ENCODE measurements around the gene PCYT1A. TPM values are rescaled to one million over a fixed set of nuclear protein-coding genes. Genes with fewer than 3 reads are reported as not detected.

PCYT1A gene
- total and polyA plus RNA-seq, 12 donors, result 21.0 to 121 (median 102) TPM

DNA sequence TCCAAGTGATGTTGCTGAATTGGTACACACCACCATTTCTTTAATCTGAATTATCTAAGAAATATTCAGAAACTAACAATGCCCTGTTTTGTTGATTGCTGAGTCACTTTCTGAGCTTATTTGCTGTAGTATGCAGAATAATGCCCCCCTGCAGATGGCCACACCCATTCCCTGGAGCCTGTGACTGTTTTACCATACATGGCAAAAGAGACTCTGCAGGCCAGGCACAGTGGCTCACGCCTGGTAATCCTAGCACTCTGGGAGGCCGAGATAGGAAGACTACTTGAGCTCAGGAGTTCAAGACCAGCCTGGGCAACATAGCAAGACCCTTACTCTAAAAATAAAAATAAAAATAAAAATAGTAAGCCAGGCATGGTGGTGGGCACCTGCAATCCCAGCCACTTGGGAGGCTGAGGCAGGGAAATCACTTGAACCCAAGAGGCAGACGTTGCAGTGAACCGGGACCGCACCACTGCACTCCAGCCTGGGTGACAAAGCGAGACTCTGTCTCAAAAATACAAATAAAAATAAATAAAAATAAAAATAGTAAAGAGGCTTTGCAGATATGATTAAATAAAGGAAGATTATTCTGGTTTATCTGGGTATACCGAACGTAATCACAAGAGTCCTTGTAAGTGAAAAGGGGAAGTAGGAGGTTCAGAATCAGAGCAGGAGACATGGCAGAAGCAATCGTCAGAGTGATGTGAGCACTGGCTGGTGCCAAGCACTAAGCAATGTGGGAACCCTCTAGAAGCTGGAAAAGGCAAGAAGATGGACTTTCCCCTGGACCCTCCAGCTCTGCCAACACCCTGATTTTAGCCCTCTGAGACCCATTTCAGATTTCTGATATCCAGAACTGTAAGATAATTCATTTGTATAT lies 19.0 kb downstream of the PCYT1A start:
- TF ChIP-seq, protein P1, sequence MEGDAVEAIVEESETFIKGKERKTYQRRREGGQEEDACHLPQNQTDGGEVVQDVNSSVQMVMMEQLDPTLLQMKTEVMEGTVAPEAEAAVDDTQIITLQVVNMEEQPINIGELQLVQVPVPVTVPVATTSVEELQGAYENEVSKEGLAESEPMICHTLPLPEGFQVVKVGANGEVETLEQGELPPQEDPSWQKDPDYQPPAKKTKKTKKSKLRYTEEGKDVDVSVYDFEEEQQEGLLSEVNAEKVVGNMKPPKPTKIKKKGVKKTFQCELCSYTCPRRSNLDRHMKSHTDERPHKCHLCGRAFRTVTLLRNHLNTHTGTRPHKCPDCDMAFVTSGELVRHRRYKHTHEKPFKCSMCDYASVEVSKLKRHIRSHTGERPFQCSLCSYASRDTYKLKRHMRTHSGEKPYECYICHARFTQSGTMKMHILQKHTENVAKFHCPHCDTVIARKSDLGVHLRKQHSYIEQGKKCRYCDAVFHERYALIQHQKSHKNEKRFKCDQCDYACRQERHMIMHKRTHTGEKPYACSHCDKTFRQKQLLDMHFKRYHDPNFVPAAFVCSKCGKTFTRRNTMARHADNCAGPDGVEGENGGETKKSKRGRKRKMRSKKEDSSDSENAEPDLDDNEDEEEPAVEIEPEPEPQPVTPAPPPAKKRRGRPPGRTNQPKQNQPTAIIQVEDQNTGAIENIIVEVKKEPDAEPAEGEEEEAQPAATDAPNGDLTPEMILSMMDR (IDR thresholded peaks at IDR 0.05), result no peak
- no peak for DNase-seq
- intact Hi-C loops (cut with DNase I), result no loop called here
- 71 to 73% methylated on average over 9 of the region's 9 CpGs for WGBS, 2 donors
- Histone ChIP-seq H3K27ac (peak overlapping the region in 4 of 10 donors; percentile 13 to 64 (median 36)), H3K27me3 (no peaks in the 10 kb centered on the region), H3K4me3 (no peak overlapping the region), H3K4me1 (peaks cover 0 to 29% (median 10%) of the 10 kb centered on the region in 9 donors), H3K36me3 (peaks cover 0 to 86% (median 25%) of the 10 kb centered on the region in 9 donors), H3K9me3 (no peaks in the 10 kb centered on the region)
- peak in 1 of 8 donors; percentile 75 for ATAC-seq

DNA sequence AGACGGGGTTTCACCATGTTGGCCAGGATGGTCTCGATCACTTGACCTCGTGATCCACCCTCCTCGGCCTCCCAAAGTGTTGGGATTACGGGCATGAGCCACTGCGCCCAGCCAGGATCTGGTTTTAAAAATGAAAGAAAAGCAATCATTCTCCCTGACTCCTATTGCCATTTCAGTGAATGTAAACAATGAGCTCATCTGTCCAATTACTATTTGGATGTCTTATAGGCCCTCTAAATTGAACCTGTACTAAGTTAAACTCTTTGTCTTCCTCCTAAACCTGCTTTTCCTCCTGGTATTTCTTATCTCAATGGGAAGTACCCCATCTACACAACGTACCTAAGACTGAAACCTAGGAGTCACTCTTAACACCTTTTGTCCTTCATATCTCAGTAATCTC lies 23.7 kb downstream of the PCYT1A start:
- Histone ChIP-seq H3K27ac (no peak overlapping the region), H3K27me3 (no peaks in the 10 kb centered on the region), H3K9me3 (peaks cover 0 to 4% (median 0%) of the 10 kb centered on the region in 11 donors), H3K4me1 (peaks cover 0 to 10% (median 5%) of the 10 kb centered on the region in 9 donors), H3K4me3 (no peak overlapping the region), H3K36me3 (peaks cover 0 to 88% (median 22%) of the 10 kb centered on the region in 9 donors)
- no peak for ATAC-seq
- TF ChIP-seq, protein P1 (IDR thresholded peaks at IDR 0.05), result no peak
- intact Hi-C loops (cut with DNase I), result no loop called here
- WGBS, 2 donors, result 96 to 97% methylated on average over 7 of the region's 7 CpGs
- no peak for DNase-seq

DNA sequence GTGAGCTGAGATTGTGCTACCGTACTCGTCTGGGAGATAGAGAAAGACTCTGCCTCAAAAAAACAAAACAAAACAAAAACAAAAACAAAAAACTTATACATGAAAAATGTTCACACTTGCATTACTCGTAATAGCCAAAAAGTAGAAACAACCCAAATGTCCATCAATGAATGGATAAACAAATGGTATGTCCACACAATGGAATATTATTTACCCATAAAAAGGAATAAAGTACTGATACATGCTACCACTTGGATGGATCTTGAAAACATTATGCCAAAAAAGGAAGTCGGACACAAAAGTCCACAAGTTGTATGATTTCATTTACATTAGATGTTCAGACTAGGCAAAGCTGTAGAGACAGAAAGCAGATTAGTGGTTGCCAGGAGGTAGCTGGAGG lies 26.7 kb downstream of the PCYT1A start:
- Histone ChIP-seq H3K27ac (no peak overlapping the region), H3K9me3 (peaks cover 0 to 4% (median 0%) of the 10 kb centered on the region in 11 donors), H3K4me1 (no peaks in the 10 kb centered on the region), H3K4me3 (no peak overlapping the region), H3K27me3 (no peaks in the 10 kb centered on the region), H3K36me3 (peaks cover 0 to 81% (median 17%) of the 10 kb centered on the region in 9 donors)
- DNase-seq (no peak), ATAC-seq (no peak)
- TF ChIP-seq, protein P1 (IDR thresholded peaks at IDR 0.05), result no peak
- intact Hi-C loops (cut with DNase I), result no loop called here
- 98 to 99% methylated on average over 4 of the region's 4 CpGs for WGBS, 2 donors

DNA sequence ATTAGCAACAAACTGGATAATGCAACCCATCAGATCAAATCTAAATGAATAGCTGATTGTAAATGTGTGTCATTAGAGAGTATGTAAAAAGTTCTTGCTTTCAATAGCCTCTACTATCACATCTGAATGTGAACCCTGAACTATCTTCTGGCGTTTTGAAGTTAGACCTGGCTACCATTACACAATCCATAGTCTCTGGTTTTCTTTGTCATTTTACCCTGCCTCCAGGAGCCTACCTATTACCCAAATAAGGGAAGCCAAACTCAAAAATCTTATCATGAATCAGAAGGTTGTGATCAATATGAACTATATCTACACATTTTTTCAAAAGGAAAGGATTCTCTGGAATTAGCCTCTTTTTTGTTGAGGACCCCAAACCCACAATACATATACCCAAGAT lies 31.8 kb downstream of the PCYT1A start:
- TF ChIP-seq, protein P1 (IDR thresholded peaks at IDR 0.05), result no peak
- H3K36me3 ChIP-seq, result peaks cover 0 to 76% (median 27%) of the 10 kb centered on the region in 9 donors
- ATAC-seq, result no peak
- H3K4me3 ChIP-seq, result no peak overlapping the region
- 73 to 74% methylated on average over 1 of the region's 1 CpG for WGBS, 2 donors
- no peaks in the 10 kb centered on the region for H3K27me3 ChIP-seq
- no peak for DNase-seq
- H3K9me3 ChIP-seq, result no peaks in the 10 kb centered on the region
- H3K27ac ChIP-seq, result no peak overlapping the region
- peaks cover 0 to 4% (median 0%) of the 10 kb centered on the region in 9 donors for H3K4me1 ChIP-seq
- intact Hi-C loops (cut with DNase I), result loop anchor here in 4 of 10 donors (5.0 to 10.0 kb wide), 2 partner anchors 259 to 262 kb away; partner anchors contain the start of gene SMCO1 (in 4 of the 4)
